ENCODE results near the gene NID2. TPM values are rescaled to one million over a fixed set of nuclear protein-coding genes. Genes with fewer than 3 reads are reported as not detected.

Gene NID2
- total and polyA plus RNA-seq, 9 of the 15 experiments (the other 6 are each of a cell fraction or from before 2014, with no cell fraction given) = 0.04 to 0.45 (median 0.16) TPM; not detected in 3

- no peak for DNase-seq (ENCODE audit: extremely low read depth in 1 of 4, low spot score in 3 of 4)
- Histone ChIP-seq H3K79me2 (ENCODE audit: control insufficient read depth, insufficient read depth, low read length) (no peaks in the 10 kb centered on the region), H3K27ac (ENCODE audit: extremely low read depth, low read depth, low read length) (no peak overlapping the region), H3K9me1 (ENCODE audit: control insufficient read depth, insufficient read depth, low read length) (no peaks in the 10 kb centered on the region), H3K36me3 (ENCODE audit: control insufficient read depth, insufficient read depth, low read length) (no peaks in the 10 kb centered on the region), H4K20me1 (replicated peaks; ENCODE audit: control insufficient read depth, insufficient read depth, low read length) (no peaks in the 10 kb centered on the region), H2AFZ (ENCODE audit: low read depth, low read length) (no peak overlapping the region), H3K9me3 (replicated peaks; ENCODE audit: control insufficient read depth, insufficient read depth, low read depth, low read length) (no peaks in the 10 kb centered on the region), H3K4me1 (replicated peaks in 1 of 2; ENCODE audit: control insufficient read depth in 2 of 2, insufficient read depth in 2 of 2, low read length in 2 of 2) (no peaks in the 10 kb centered on the region), H3K4me3 (no peak overlapping the region), H3K4me2 (ENCODE audit: insufficient read depth, low read length) (no peak overlapping the region), H3K9ac (ENCODE audit: insufficient read depth in 1 of 2, low read depth in 2 of 2, low read length in 2 of 2) (no peak overlapping the region), H3K27me3 (ENCODE audit: control insufficient read depth in 2 of 2, insufficient read depth in 2 of 2, low read length in 2 of 2) (no peaks in the 10 kb centered on the region)
- FAIRE-seq = no peak
- in situ Hi-C loops (cut with MboI) (no loop called here), intact Hi-C loops (cut with micrococcal nuclease) (no loop called here)
- CTCF ChIA-PET (ENCODE audit: low intra/inter-chr PET ratio) = no interaction called here
- no peak for TF ChIP-seq ZFP1 (CRISPR knock-in tag; IDR thresholded peaks at IDR 0.05)
- no peak for TF ChIP-seq ZNF668 (CRISPR knock-in tag; IDR thresholded peaks at IDR 0.05)
- TF ChIP-seq POLR2AphosphoS2 (IDR thresholded peaks at IDR 0.05; ENCODE audit: low read length) = no peak
- no TSS peak for BruUV-seq (replicated peaks)
- 7% methylated on average over 3 of the region's 4 CpGs for WGBS (ENCODE audit: insufficient coverage, low coverage, missing lambda C conversion rate)
- ATAC-seq = no peak
- POLR2A ChIA-PET = no interaction called here
Observed at GRCh38 chr14:52086711-52087110, 17.9 kb upstream of the NID2 start.

- no TSS peak for BruUV-seq (replicated peaks)
- no peaks in the 10 kb centered on the region for H3K9me3 ChIP-seq (replicated peaks; ENCODE audit: control insufficient read depth, insufficient read depth, low read depth, low read length)
- intact Hi-C loops (cut with micrococcal nuclease) = no loop called here
- ATAC-seq = no peak
- POLR2A ChIA-PET = no interaction called here
- H3K36me3 ChIP-seq (ENCODE audit: control insufficient read depth, insufficient read depth, low read length) = no peaks in the 10 kb centered on the region
- H2AFZ ChIP-seq (ENCODE audit: low read depth, low read length) = no peak overlapping the region
- no peak overlapping the region for H3K27ac ChIP-seq (ENCODE audit: extremely low read depth, low read depth, low read length)
- no peak overlapping the region for H3K4me3 ChIP-seq
- FAIRE-seq = no peak
- H3K4me2 ChIP-seq (ENCODE audit: insufficient read depth, low read length) = no peak overlapping the region
- no peaks in the 10 kb centered on the region for H3K9me1 ChIP-seq (ENCODE audit: control insufficient read depth, insufficient read depth, low read length)
- CTCF ChIA-PET (ENCODE audit: low intra/inter-chr PET ratio) = no interaction called here
- no peak overlapping the region for H3K9ac ChIP-seq (ENCODE audit: insufficient read depth in 1 of 2, low read depth in 2 of 2, low read length in 2 of 2)
- in situ Hi-C loops (cut with MboI) = no loop called here
- H3K27me3 ChIP-seq (ENCODE audit: control insufficient read depth in 2 of 2, insufficient read depth in 2 of 2, low read length in 2 of 2) = no peaks in the 10 kb centered on the region
- H3K4me1 ChIP-seq (replicated peaks in 1 of 2; ENCODE audit: control insufficient read depth in 2 of 2, insufficient read depth in 2 of 2, low read length in 2 of 2) = no peaks in the 10 kb centered on the region
- H4K20me1 ChIP-seq (replicated peaks; ENCODE audit: control insufficient read depth, insufficient read depth, low read length) = no peaks in the 10 kb centered on the region
- H3K79me2 ChIP-seq (ENCODE audit: control insufficient read depth, insufficient read depth, low read length) = no peaks in the 10 kb centered on the region
- DNase-seq (ENCODE audit: extremely low read depth in 1 of 4, low spot score in 3 of 4) = no peak
- TF ChIP-seq NCOA2 (IDR thresholded peaks at IDR 0.05; ENCODE audit: partially characterized antibody in 2 of 2) = no peak
- no peak for TF ChIP-seq ZBTB49 (CRISPR knock-in tag; IDR thresholded peaks at IDR 0.05; ENCODE audit: borderline replicate concordance)
- TF ChIP-seq FIP1L1 (IDR thresholded peaks at IDR 0.05; ENCODE audit: low read depth, low read length, poor library complexity, severe bottlenecking) = no peak
- no peak for TF ChIP-seq PRDM10 (IDR thresholded peaks at IDR 0.05; ENCODE audit: partially characterized antibody)
- no peak for TF ChIP-seq SP1 (CRISPR knock-in tag; IDR thresholded peaks at IDR 0.05)
- TF ChIP-seq ZNF23 (CRISPR knock-in tag; IDR thresholded peaks at IDR 0.05) = no peak
Observed at GRCh38 chr14:52082903-52083302, 14.0 kb upstream of the NID2 start.

All from K562 (cell line).